GM21825 (cell line): ENCODE data around the gene ACAN.

ENCODE experiments used
- ATAC-seq: cut with Tn5 transposase; IDR thresholded peaks from one replicate; pipeline ENCODE4 v1.9.1; 2021; ENCODE audit warnings: mild to moderate bottlenecking, moderate library complexity; ENCODE audit not compliant: unreplicated experiment

Gene ACAN

DNA sequence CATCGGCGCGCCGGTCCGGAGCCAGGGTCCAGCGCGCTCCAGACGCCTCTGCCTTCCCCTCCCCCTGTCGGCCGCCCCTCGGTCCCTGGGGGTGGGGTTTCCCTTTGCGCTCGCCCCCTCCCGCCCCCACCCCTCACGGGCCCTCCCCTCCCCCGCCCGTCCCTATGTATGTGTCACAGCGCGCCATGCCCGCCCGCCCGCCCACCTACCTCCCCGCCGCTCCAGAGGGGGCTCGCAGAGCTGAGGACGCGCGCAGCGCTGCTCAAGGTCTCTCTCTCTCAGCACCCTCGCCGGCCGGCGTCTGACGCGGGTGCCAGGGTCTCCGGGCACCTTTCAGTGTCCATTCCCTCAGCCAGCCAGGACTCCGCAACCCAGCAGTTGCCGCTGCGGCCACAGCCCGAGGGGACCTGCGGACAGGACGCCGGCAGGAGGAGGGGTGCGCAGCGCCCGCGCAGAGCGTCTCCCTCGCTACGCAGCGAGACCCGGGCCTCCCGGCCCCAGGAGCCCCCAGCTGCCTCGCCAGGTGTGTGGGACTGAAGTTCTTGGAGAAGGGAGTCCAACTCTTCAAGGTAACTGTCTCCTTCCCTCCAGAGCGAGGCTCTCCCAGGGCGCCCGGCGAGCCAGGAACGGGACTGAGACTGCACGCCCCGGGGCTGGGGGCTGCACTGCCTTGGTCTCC lies at the start of gene ACAN:
TSS of gene ACAN (plus strand) at position 196 of the 679 bp plus-strand sequence. CDS start 32,771 bp downstream, outside the sequence.
- ATAC-seq = no peak

DNA sequence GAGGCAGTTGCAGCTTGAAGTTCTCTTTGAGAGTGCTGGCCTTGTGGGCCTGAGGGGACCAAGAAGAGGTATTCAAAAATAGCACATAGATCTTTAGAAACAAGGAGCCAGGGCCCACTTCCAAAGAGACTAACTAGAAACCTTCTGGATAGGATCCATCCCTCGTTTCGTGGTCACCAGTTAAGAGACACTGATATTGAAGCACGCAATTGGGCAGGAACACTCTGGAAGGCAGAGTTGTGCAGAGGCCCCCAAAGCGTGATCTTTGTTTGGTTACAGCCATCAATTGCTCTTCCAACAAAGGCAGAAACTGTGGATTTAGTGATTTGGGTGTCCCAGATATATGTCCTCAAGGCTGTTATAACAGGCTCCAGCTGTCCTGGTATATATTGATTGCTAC lies 46.7 kb upstream of the ACAN start:
- no peak for ATAC-seq

DNA sequence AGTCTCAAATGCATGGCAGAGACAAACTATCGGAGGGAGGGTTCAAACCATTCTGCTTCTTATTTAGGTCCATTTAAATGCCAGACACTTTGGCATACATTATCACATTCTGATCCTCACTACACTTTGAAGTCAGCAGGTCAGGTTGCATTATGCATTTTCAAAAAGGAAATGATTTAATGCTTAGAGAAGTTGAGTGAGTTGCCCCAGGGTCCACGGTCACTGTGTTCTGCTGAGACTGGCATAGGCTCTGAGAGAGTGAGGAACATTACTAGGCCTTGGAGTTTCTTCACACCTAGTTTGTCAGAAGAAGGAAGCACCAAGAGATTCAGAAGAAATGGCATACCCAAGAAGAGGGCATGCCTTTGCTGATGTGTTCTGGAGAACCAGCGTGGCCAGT lies 46.3 kb upstream of the ACAN start:
- no peak for ATAC-seq

DNA sequence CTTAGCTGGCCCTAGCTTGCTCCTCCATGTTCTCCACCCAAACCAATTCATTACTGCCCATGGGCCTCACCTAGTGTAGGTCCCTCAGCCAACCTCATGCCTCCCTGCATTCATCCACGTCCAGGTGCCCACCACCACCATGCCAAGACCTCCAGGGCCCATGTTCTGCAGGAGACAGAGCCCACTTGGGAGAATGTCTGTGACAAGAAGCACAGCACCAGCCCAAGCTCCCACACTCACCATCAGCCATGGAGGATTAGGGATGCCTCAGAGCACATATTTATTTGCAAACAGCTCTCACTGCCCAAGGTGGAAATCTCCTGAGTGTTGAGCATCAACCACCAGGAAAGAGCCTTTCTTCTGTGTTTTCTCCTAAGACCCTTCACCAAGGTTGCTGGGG lies 43.4 kb upstream of the ACAN start:
- ATAC-seq = no peak

DNA sequence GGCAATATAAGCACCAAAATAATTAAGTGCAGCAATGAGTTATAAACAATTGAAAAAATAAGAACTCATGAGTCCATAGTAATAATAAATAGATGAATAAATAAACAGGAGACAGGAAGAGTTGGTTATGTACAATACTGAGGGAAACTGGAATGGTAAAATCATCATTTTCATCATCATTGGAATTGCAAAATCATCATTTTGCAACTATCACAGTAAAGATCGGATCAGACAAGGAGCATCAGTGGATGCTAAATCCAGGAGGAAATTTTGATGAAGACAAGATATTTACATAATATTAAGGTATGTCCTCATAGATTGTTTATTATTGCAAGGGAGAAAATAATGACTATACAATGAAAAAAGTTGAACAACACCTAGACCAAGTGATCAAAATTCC lies 38.8 kb upstream of the ACAN start:
- no peak for ATAC-seq

DNA sequence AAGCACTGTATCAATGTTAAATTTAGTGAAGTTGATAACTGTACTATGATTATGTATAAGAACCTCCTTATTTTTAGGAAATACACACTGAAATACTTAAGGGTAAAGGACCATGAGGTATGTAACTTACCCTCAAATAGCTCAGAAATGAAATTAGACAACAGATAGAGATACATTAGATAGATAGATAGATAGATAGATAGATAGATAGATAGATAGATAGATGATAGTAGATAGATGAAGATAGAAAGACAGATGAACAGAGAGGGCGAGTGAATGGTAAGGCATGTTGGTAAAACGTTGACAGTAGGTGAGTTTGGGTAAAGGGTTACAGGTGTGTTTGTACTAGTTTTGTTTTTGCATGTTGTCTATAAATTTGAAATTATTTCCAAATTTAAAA lies 38.0 kb upstream of the ACAN start:
- ATAC-seq = no peak

DNA sequence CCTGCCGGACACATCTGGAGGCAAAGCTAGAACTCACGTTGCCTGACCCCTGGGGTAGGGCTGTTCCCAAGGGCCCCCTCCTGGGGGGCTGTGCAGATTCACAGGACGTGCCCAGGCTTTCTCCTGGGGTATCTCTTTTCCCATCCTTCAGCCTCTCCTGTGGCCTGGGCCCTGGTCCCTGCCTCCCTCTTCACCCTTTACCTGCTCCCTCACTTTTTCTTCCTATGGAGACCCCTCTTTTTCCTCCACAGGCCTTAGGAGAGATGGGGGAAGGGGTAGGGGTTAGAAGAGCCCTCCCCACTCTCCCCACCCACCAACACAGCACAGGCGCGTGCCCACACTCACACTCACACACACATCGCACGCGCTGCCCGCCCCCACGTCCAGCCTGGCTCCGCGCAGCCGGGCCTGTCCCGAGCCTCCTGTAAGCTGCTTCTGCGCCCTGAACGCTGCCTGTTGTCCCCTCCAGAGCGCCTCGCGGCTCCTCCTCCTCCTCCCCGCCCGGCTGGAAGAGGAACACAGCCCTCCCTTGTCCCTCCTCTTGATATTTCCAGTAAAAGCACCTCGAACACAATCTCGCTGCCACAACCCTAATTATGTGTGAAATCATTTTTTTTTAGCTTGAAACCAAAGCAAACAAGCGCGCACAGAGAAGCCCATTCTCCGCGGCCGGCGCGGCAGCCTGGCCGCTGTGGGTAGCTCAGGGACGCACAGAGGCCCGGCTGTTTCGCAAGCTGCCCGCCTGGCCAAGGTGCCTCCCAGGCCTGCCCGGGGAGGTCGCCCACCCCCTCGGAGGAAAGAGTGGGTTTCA lies 33.9 kb upstream of the ACAN start:
- no peak for ATAC-seq

DNA sequence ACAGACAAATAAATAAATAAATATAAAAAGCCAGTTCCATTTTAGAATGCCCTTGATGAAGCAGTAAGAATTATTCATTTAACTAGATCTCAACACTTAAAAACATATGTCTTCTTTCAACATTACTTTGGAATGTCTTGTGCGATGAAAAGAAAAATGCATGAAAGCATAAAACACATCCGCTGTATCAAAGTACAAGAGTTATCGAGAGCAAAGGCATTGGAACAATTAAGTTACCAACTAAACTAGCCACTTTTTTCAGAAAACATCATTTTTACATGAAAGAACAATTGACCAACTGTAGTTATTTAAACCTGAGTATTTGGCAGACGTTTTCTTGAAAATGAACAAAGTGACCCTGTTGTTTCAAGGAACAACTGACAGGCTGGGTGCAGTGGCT lies 27.5 kb upstream of the ACAN start:
- ATAC-seq = no peak

DNA sequence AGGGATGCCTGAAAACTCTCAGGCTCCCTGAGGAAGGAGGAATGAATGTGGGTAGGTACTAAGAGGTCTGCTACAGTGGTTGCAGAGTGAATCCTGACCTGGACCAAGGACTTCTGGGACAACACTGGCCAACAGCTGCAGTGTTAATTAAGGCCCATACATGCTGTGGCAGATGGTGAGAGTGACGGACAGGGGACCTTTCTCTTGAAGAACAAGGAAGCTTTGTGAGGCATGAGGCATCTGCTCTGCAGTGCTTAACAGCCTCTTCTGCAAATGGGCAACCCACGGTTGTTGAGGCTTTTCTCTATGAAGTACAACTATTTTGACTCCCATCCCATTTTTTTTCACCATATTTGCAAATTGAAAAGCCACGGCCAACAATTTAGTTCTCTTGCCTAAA lies 26.6 kb upstream of the ACAN start:
- no peak for ATAC-seq

DNA sequence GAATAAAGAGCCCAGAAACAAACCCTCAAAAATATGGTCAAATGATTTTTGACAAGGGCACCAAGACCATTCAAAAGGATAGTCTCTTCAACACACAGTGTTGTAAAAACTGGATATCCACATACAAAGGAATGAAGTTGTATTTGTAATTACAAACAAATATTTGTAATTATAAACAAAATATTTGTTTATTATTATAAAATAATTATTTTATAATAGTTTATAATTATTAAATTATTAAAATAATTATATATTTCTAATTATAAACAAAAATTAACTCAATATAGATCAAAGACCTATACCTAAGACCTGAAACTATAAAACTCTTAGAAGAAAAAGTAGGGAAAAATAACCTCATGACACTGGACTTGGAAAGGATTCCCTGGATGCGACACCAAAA lies 23.3 kb upstream of the ACAN start:
- no peak for ATAC-seq

DNA sequence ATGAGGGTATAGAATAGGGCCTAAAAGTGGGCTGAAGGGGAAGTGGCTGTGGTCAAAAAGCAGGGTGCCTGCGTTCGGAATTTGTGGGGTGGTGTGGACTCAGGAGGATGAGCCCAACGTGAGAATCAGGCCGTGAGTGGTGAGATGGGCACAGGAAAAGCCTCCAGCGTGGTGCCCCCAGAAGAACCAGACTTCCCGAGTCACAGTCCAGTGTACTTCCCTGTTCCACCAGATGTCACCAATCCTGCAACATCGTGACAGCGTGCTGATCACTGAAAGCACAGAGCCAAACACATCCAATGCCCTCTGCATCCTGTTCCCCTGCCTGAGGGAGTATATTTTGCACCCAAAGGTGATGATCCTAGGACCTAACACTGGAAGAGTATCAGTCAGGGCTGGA lies 20.8 kb upstream of the ACAN start:
- no peak for ATAC-seq

DNA sequence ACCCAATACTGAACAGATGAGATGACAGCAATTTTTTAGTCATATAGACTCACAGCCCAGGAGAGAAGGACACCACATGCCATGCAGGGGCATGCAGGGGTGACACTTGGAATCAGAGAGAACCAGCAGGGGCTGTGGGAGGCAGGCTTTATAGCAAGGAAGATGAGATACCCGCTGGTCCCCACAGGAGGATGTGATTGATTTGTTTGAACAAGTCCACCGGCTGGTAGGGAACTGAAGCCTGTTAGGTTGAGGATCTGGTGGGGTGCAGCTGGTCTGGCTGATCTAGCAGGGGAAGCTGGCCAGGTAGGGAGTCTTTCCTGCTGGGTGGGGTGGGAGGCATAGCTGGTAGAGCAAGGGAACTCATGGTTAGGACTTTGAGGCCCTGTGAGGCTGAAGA lies 18.0 kb upstream of the ACAN start:
- no peak for ATAC-seq

DNA sequence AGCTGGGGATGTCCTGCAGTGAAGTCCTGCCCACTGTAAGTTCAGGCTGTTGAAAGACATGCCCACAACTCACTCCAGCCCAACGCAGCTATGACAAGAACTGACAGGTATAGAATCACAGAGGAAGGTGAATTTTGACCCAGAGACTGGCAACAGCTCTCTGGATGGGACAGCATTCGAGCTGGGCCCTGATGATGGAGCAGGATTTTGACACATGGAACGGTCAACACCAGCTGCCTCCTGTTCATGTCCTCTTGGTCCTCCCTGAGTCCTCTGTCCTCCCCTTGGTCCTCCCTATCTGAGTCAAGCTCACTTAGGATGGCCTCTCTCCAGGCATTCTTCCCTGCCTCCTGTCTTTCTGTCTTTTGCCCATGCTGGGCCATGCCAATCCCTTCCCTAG lies 15.2 kb upstream of the ACAN start:
- no peak for ATAC-seq

DNA sequence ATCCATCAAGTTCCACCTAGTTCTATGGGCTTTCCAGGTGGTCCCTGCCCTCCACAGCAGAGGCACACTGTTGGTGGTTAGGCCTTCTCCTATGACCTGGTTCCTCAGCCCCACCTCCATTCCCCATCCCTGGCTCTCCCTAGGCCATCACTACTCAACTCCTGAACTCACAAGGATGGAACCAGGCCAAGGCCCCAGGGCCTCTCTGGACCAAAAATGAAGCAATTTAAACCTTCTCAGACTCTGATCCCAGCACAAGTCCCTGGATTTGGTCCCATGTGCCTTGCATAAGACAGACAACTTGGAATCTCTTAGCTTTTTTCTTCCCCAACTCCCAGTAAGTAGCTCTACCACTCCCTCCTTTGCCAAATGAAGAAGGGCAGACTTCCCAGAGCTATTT lies 14.4 kb upstream of the ACAN start:
- ATAC-seq = no peak

DNA sequence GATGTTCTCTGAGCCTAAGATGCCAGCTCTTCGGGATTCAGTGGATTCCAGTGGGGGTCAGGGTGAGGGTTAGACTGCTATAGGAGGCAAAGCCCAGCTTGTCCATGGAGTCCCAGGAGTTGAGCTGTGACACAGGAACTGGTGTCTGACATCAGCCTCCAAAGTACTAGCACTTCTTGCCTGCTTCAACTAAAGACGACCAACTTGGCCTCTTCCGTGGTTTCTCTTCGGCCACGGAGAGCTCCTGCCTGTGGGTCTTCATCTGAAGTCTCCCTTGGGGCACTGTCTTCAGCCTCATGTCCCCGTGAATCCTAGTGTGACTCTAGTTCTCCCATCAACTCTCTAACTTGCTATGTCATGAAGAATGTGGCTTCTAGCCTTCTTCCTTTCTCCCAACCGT lies 12.8 kb upstream of the ACAN start:
- ATAC-seq = no peak

DNA sequence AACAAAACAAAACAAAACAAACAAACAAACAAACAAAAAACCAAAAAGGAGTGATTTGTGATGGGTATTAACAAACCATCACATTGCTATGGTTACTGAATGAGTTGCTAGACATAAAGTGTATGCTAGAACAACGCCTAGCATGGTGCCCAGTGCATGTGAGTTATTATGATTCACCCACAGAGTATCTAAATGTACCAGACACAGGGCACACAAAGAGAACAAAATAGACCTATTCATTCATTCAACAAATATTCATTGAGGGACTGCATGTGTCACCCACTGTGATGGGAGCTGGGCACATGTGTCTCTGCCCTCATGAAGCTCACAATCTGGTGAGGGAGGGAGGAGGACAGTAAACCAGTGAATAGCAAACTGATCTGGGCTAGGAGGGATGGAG lies 11.6 kb upstream of the ACAN start:
- no peak for ATAC-seq

DNA sequence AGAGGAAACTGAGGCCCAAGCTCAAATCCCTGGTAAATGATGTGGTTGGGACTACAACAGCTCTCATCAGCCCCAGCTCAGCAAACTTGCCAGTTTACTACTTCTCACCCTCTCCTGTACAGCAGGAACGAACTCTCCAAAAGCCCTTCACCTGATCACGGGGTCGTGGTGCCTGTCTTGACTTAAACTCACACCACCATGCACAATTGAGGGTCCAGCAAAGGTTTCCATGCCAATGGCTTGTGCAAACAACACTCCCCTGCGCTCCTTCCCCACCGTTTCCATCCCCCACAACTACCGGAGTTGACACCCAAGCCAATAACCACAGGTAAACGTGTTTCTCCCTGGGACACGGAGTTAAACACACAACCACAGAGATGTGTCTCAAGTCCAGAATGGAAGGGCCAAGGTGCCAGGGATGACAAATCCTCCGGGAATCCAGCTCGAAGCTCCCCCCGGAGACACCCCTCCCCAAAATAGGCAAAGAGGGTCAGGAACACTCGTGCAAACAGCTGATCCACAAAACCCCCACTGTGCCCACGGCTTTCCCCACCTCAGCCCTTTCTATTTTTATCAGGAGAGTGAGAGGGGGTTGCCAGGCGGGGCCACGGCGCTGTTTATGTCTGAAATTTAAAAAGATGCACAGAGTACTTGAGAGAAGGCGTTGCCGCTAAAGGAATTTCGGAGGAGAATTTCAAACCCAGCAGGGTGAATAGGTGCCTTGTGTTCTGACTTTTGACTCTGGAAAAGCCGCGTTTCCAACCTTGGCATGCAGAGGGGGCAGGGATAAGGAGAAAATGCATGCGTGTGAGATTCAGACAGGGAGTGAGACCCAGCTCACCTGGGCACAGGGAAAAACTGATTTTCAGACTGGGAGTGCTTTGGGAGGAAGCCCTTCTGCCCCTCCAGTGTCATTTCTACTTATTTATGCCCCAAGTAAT lies 10.6 kb upstream of the ACAN start:
- no peak for ATAC-seq

DNA sequence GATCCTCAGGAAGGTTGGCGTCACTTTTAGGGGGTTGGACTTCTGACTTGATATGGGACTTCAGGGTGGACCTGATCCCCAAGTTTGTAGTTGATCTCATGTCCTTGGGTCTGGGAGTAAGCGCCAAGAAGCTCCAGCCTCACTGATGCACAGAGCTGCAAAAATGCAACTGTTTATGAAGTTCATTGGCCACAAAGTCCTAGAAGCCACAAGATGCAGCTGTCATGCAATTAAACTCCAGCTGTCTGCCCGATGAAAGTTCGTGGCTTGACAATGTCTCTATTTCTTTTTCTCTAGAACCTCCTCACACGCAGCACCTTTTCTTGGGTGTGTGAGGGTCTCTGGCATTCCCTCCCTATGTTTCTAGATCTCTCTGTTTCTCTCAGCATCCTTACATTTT lies 9.2 kb upstream of the ACAN start:
- ATAC-seq = no peak

DNA sequence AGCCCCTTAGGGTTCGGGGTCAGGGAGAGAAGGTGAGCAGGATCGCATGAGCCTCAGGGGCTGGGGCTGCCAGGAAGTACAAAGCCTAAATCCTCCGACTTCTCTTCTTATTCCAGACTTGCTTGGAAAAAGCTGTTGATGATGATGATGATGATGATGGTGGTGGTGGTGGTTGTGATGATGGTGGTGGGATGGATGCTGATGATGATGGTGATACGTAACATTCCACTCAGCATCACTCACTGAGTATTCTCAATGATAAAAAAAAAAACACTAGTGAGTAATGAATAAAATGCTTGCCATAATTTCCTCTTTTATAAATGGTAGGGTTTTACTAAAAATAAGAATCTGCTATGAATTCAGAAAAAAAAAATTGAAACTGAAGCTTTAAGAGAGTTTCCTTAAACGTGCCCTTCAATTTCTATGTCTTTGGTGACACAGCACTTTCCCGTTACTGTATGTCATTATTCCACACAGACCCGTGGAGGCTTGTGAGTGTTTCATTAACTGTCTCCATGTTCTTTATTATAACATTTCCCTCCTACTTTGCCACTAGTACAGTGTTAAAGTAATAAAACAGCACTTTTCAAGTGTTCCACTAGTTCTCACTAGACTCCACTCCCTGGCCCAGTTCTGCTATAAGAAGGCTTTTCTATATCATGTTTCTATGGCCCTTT lies 5.4 kb upstream of the ACAN start:
- ATAC-seq = no peak

DNA sequence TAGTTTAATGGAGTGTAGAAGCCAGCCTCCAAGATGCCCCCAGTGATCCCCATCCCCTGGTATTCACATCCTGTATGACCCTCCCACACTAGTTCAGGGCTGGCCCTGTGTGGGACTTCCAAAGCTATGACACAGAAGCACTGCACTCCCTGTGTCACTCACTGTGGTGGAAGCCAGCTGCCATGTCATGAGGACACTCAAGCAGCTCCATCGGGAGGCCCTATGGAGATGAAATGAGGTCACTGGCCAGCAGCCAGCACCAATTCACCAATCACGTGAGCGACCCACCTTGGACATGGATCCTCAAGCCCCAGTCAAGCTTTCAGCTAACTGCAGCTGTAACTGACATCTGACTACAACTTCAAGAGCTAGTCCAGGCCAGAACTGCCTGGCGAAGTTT lies 3.9 kb upstream of the ACAN start:
- no peak for ATAC-seq

DNA sequence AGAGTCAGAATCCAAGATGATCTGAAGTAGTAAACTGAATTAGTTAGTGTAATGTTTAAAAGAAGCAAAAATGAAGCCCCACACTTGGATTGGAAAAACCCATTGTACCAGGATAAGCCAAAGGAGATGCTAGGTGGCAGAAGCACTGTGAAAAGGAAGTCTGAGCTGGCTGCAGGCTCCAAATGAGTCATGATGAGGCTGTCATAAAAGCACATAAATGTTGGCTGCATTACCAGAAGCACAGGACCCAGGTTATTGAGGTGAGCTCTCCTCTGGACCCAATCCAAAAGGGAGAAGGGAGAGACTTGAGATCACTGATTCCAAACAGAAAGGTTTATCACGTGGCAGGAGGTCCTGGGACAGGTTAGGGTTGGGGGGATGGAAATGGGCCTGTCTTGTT lies 3.2 kb upstream of the ACAN start:
- ATAC-seq = no peak
